Measurements from ENCODE around the gene MEGF11.
A peak's percentile ranks its signal among the peaks of the same experiment; 100 is the strongest.

Gene MEGF11

GRCh38 chr15:66254951-66255676 is 1.6 kb upstream of the MEGF11 start:
- no CpG with 5 or more reads among the region's 19 CpGs for WGBS (ENCODE audit: extremely low coverage, insufficient coverage, low lambda C conversion rate)
- DNase-seq: no peak

GRCh38 chr15:66254089-66254950 is 770 bp upstream of the MEGF11 start:
- no peaks in the 10 kb centered on the region for H3K79me2 ChIP-seq (ENCODE audit: control insufficient read depth, insufficient read depth, low read length)
- no peak overlapping the region for H3K18ac ChIP-seq (ENCODE audit: low read length)
- no peak overlapping the region for H3K23ac ChIP-seq (ENCODE audit: low read length)
- H3K9ac ChIP-seq (ENCODE audit: low read length): peak overlapping the region; percentile 60
- H3K36me3 ChIP-seq (ENCODE audit: control insufficient read depth, insufficient read depth, low read length): no peaks in the 10 kb centered on the region
- H2BK5ac ChIP-seq (ENCODE audit: low read length): no peak overlapping the region
- no CpG with 5 or more reads among the region's 36 CpGs for WGBS (ENCODE audit: extremely low coverage, insufficient coverage, low lambda C conversion rate)
- peaks cover 3% of the 10 kb centered on the region for H3K4me1 ChIP-seq (ENCODE audit: control insufficient read depth, low read depth, low read length)
- no peak overlapping the region for H3K27ac ChIP-seq (ENCODE audit: low read depth, low read length)
- no peak overlapping the region for H2AK5ac ChIP-seq (ENCODE audit: low read length)
- peak overlapping the region; percentile 60 for H3K4me3 ChIP-seq (ENCODE audit: low read length)
- no peaks in the 10 kb centered on the region for H3K79me1 ChIP-seq (ENCODE audit: low read length)
- DNase-seq: peak; percentile 56
- H3K56ac ChIP-seq (ENCODE audit: low read length): peak overlapping the region; percentile 66
- peaks cover 26% of the 10 kb centered on the region for H3K27me3 ChIP-seq (ENCODE audit: insufficient read depth, low read length, poor library complexity)
- no peak overlapping the region for H2BK15ac ChIP-seq (replicated peaks; ENCODE audit: low read depth)
- no peak overlapping the region for H4K5ac ChIP-seq (ENCODE audit: low read length)
- no peak overlapping the region for H4K8ac ChIP-seq (ENCODE audit: low read depth, low read length)
- H3K4me2 ChIP-seq (ENCODE audit: low read length): peak overlapping the region; percentile 99
- no peak overlapping the region for H3K4ac ChIP-seq (ENCODE audit: low read depth, low read length)
- H2BK120ac ChIP-seq (ENCODE audit: low read depth, low read length): no peak overlapping the region

More at GRCh38 chr15:66254951-66255676, 1.6 kb upstream of the MEGF11 start:
- peak overlapping the region; percentile 99 for H3K4me2 ChIP-seq (ENCODE audit: low read length)
- no peak overlapping the region for H3K18ac ChIP-seq (ENCODE audit: low read length)
- peaks cover 3% of the 10 kb centered on the region for H3K4me1 ChIP-seq (ENCODE audit: control insufficient read depth, low read depth, low read length)
- peak overlapping the region; percentile 66 for H3K56ac ChIP-seq (ENCODE audit: low read length)
- no peak overlapping the region for H3K4me3 ChIP-seq (ENCODE audit: low read length)
- H3K79me2 ChIP-seq (ENCODE audit: control insufficient read depth, insufficient read depth, low read length): no peaks in the 10 kb centered on the region
- no peak overlapping the region for H2AK5ac ChIP-seq (ENCODE audit: low read length)
- H2BK15ac ChIP-seq (replicated peaks; ENCODE audit: low read depth): no peak overlapping the region
- H3K79me1 ChIP-seq (ENCODE audit: low read length): no peaks in the 10 kb centered on the region
- H2BK5ac ChIP-seq (ENCODE audit: low read length): no peak overlapping the region
- H3K4ac ChIP-seq (ENCODE audit: low read depth, low read length): no peak overlapping the region
- no peak overlapping the region for H4K8ac ChIP-seq (ENCODE audit: low read depth, low read length)
- no peak overlapping the region for H3K27ac ChIP-seq (ENCODE audit: low read depth, low read length)
- no peaks in the 10 kb centered on the region for H3K36me3 ChIP-seq (ENCODE audit: control insufficient read depth, insufficient read depth, low read length)
- H4K5ac ChIP-seq (ENCODE audit: low read length): no peak overlapping the region
- no peak overlapping the region for H3K9ac ChIP-seq (ENCODE audit: low read length)
- no peak overlapping the region for H3K23ac ChIP-seq (ENCODE audit: low read length)
- H3K27me3 ChIP-seq (ENCODE audit: insufficient read depth, low read length, poor library complexity): peaks cover 26% of the 10 kb centered on the region
- no peak overlapping the region for H2BK120ac ChIP-seq (ENCODE audit: low read depth, low read length)

GRCh38 chr15:66252685-66253417 is 699 bp downstream of the MEGF11 start:
- H3K18ac ChIP-seq (ENCODE audit: low read length): peak overlapping the region; percentile 82
- no peak overlapping the region for H2AK5ac ChIP-seq (ENCODE audit: low read length)
- peak overlapping the region; percentile 43 for H3K9ac ChIP-seq (ENCODE audit: low read length)
- H3K79me2 ChIP-seq (ENCODE audit: control insufficient read depth, insufficient read depth, low read length): no peaks in the 10 kb centered on the region
- no peak overlapping the region for H4K8ac ChIP-seq (ENCODE audit: low read depth, low read length)
- no CpG with 5 or more reads among the region's 64 CpGs for WGBS (ENCODE audit: extremely low coverage, insufficient coverage, low lambda C conversion rate)
- DNase-seq: peak; percentile 55
- H2BK120ac ChIP-seq (ENCODE audit: low read depth, low read length): no peak overlapping the region
- H3K23ac ChIP-seq (ENCODE audit: low read length): no peak overlapping the region
- H3K36me3 ChIP-seq (ENCODE audit: control insufficient read depth, insufficient read depth, low read length): no peaks in the 10 kb centered on the region
- no peak overlapping the region for H3K4ac ChIP-seq (ENCODE audit: low read depth, low read length)
- peaks cover 25% of the 10 kb centered on the region for H3K27me3 ChIP-seq (ENCODE audit: insufficient read depth, low read length, poor library complexity)
- peak overlapping the region; percentile 8 for H3K56ac ChIP-seq (ENCODE audit: low read length)
- peak overlapping the region; percentile 13 for H3K4me3 ChIP-seq (ENCODE audit: low read length)
- no peaks in the 10 kb centered on the region for H3K79me1 ChIP-seq (ENCODE audit: low read length)
- H3K4me2 ChIP-seq (ENCODE audit: low read length): peak overlapping the region; percentile 77
- no peak overlapping the region for H3K27ac ChIP-seq (ENCODE audit: low read depth, low read length)
- no peak overlapping the region for H2BK5ac ChIP-seq (ENCODE audit: low read length)
- H2BK15ac ChIP-seq (replicated peaks; ENCODE audit: low read depth): no peak overlapping the region
- no peak overlapping the region for H4K5ac ChIP-seq (ENCODE audit: low read length)
- H3K4me1 ChIP-seq (ENCODE audit: control insufficient read depth, low read depth, low read length): peaks cover 3% of the 10 kb centered on the region

- no peaks in the 10 kb centered on the region for H3K79me2 ChIP-seq (ENCODE audit: control insufficient read depth, insufficient read depth, low read length)
- H2AK5ac ChIP-seq (ENCODE audit: low read length): no peak overlapping the region
- H3K9ac ChIP-seq (ENCODE audit: low read length): peak overlapping the region; percentile 46
- DNase-seq: peak; percentile 63
- H3K4ac ChIP-seq (ENCODE audit: low read depth, low read length): no peak overlapping the region
- H3K18ac ChIP-seq (ENCODE audit: low read length): no peak overlapping the region
- H3K23ac ChIP-seq (ENCODE audit: low read length): no peak overlapping the region
- peaks cover 25% of the 10 kb centered on the region for H3K27me3 ChIP-seq (ENCODE audit: insufficient read depth, low read length, poor library complexity)
- no CpG with 5 or more reads among the region's 72 CpGs for WGBS (ENCODE audit: extremely low coverage, insufficient coverage, low lambda C conversion rate)
- peaks cover 3% of the 10 kb centered on the region for H3K4me1 ChIP-seq (ENCODE audit: control insufficient read depth, low read depth, low read length)
- peak overlapping the region; percentile 40 for H3K4me3 ChIP-seq (ENCODE audit: low read length)
- no peaks in the 10 kb centered on the region for H3K36me3 ChIP-seq (ENCODE audit: control insufficient read depth, insufficient read depth, low read length)
- H4K8ac ChIP-seq (ENCODE audit: low read depth, low read length): no peak overlapping the region
- no peak overlapping the region for H3K27ac ChIP-seq (ENCODE audit: low read depth, low read length)
- H3K56ac ChIP-seq (ENCODE audit: low read length): peak overlapping the region; percentile 76
- no peak overlapping the region for H2BK120ac ChIP-seq (ENCODE audit: low read depth, low read length)
- no peak overlapping the region for H4K5ac ChIP-seq (ENCODE audit: low read length)
- peak overlapping the region; percentile 77 for H3K4me2 ChIP-seq (ENCODE audit: low read length)
- no peak overlapping the region for H2BK15ac ChIP-seq (replicated peaks; ENCODE audit: low read depth)
- H3K79me1 ChIP-seq (ENCODE audit: low read length): no peaks in the 10 kb centered on the region
- H2BK5ac ChIP-seq (ENCODE audit: low read length): no peak overlapping the region
Observed at GRCh38 chr15:66251790-66252684, 1.5 kb downstream of the MEGF11 start.
